HEK293 (cell line): ENCODE data around the gene PLPP6.

Experiments
- BCL11A ChIP-seq: fragments of 450-650 bp; formaldehyde crosslinking; IDR thresholded peaks from 2 replicates; pipeline ENCODE4 v1.5.1; 2016; ENCODE audit warnings: low read depth, missing biosample characterization, missing genetic modification characterization
- GLIS2 ChIP-seq: fragments of 450-650 bp; formaldehyde crosslinking; IDR thresholded peaks from 2 replicates; pipeline ENCODE4 v1.5.1; 2016; ENCODE audit warnings: missing biosample characterization, missing genetic modification characterization
- IKZF3 ChIP-seq: fragments of 450-650 bp; IDR thresholded peaks from 2 replicates; pipeline ENCODE4 v1.5.0; 2018; ENCODE audit warnings: missing biosample characterization, mild to moderate bottlenecking, missing genetic modification characterization, moderate library complexity
- KLF10 ChIP-seq: fragments of 450-650 bp; IDR thresholded peaks from 2 replicates; pipeline ENCODE4 v1.5.1; 2018; ENCODE audit warnings: missing biosample characterization, mild to moderate bottlenecking, missing genetic modification characterization
- KLF8 ChIP-seq: fragments of 450-650 bp; formaldehyde crosslinking; IDR thresholded peaks from 2 replicates; pipeline ENCODE4 v1.5.1; 2016; ENCODE audit warnings: missing biosample characterization, missing genetic modification characterization
- MYNN ChIP-seq: fragments of 450-650 bp; formaldehyde crosslinking; IDR thresholded peaks from 2 replicates; pipeline ENCODE4 v1.5.1; 2016; ENCODE audit warnings: missing biosample characterization, missing genetic modification characterization, borderline replicate concordance
- OVOL3 ChIP-seq: fragments of 450-650 bp; formaldehyde crosslinking; IDR thresholded peaks from 2 replicates; pipeline ENCODE4 v1.5.1; 2016; ENCODE audit warnings: missing biosample characterization, missing genetic modification characterization
- SCRT1 ChIP-seq: fragments of 450-650 bp; formaldehyde crosslinking; IDR thresholded peaks from 2 replicates; pipeline ENCODE4 v1.5.1; 2016; ENCODE audit warnings: missing biosample characterization, missing genetic modification characterization, borderline replicate concordance
- SCRT2 ChIP-seq: fragments of 450-650 bp; formaldehyde crosslinking; IDR thresholded peaks from 2 replicates; pipeline ENCODE4 v1.5.1; 2016; ENCODE audit warnings: missing biosample characterization, missing genetic modification characterization
- ZBTB48 ChIP-seq: fragments of 450-650 bp; formaldehyde crosslinking; IDR thresholded peaks from 2 replicates; pipeline ENCODE4 v1.5.1; 2016; ENCODE audit warnings: missing biosample characterization, missing genetic modification characterization
- ZFHX2 ChIP-seq: fragments of 450-650 bp; formaldehyde crosslinking; conservative IDR thresholded peaks from 2 replicates; pipeline ENCODE4 v1.5.1; 2016; ENCODE audit warnings: missing biosample characterization, missing genetic modification characterization
- ZFP3 ChIP-seq: fragments of 450-650 bp; formaldehyde crosslinking; IDR thresholded peaks from 2 replicates; pipeline ENCODE4 v1.5.1; 2016; ENCODE audit warnings: low read depth, missing biosample characterization, missing genetic modification characterization
- ZFP37 ChIP-seq: fragments of 450-650 bp; formaldehyde crosslinking; IDR thresholded peaks from 2 replicates; pipeline ENCODE4 v1.5.1; 2016; ENCODE audit warnings: missing biosample characterization, missing genetic modification characterization
- ZFP41 ChIP-seq: fragments of 450-650 bp; formaldehyde crosslinking; IDR thresholded peaks from 2 replicates; pipeline ENCODE4 v1.5.1; 2016; ENCODE audit warnings: missing biosample characterization, missing genetic modification characterization, borderline replicate concordance
- ZNF121 ChIP-seq: fragments of 450-650 bp; formaldehyde crosslinking; IDR thresholded peaks from 2 replicates; pipeline ENCODE4 v1.5.1; 2016; ENCODE audit warnings: missing biosample characterization, missing genetic modification characterization
- ZNF138 ChIP-seq: fragments of 450-650 bp; formaldehyde crosslinking; IDR thresholded peaks from 2 replicates; pipeline ENCODE4 v1.5.1; 2016; ENCODE audit warnings: missing biosample characterization, missing genetic modification characterization, borderline replicate concordance
- ZNF146 ChIP-seq: fragments of 450-650 bp; formaldehyde crosslinking; IDR thresholded peaks from 2 replicates; pipeline ENCODE4 v1.5.1; 2016; ENCODE audit warnings: missing biosample characterization, missing genetic modification characterization
- ZNF174 ChIP-seq: fragments of 450-650 bp; formaldehyde crosslinking; IDR thresholded peaks from 2 replicates; pipeline ENCODE4 v1.5.0; 2017; ENCODE audit warnings: missing biosample characterization, mild to moderate bottlenecking, missing genetic modification characterization
- ZNF175 ChIP-seq: fragments of 450-650 bp; formaldehyde crosslinking; IDR thresholded peaks from 2 replicates; pipeline ENCODE4 v1.5.1; 2016; ENCODE audit warnings: missing biosample characterization, missing genetic modification characterization
- ZNF184 ChIP-seq: fragments of 450-650 bp; IDR thresholded peaks from 2 replicates; pipeline ENCODE4 v1.5.1; 2018; ENCODE audit warnings: missing biosample characterization, mild to moderate bottlenecking, missing genetic modification characterization
- ZNF324 ChIP-seq: fragments of 450-650 bp; formaldehyde crosslinking; IDR thresholded peaks from 2 replicates; pipeline ENCODE4 v1.5.1; 2016; ENCODE audit warnings: missing biosample characterization, missing genetic modification characterization
- ZNF366 ChIP-seq: fragments of 450-650 bp; formaldehyde crosslinking; conservative IDR thresholded peaks from 2 replicates; pipeline ENCODE4 v1.5.1; 2016; ENCODE audit warnings: missing biosample characterization, missing genetic modification characterization
- ZNF416 ChIP-seq: fragments of 450-650 bp; formaldehyde crosslinking; IDR thresholded peaks from 2 replicates; pipeline ENCODE4 v1.5.1; 2016; ENCODE audit warnings: missing biosample characterization, missing genetic modification characterization
- ZNF510 ChIP-seq: fragments of 450-650 bp; formaldehyde crosslinking; IDR thresholded peaks from 2 replicates; pipeline ENCODE4 v1.5.1; 2018; ENCODE audit warnings: mild to moderate bottlenecking, missing genetic modification characterization, missing biosample characterization; ENCODE audit not compliant: insufficient replicate concordance
- ZNF521 ChIP-seq: fragments of 450-650 bp; formaldehyde crosslinking; IDR thresholded peaks from 2 replicates; pipeline ENCODE4 v1.5.1; 2017; ENCODE audit warnings: missing biosample characterization, mild to moderate bottlenecking, missing genetic modification characterization
- ZNF585B ChIP-seq: fragments of 450-650 bp; formaldehyde crosslinking; IDR thresholded peaks from 2 replicates; pipeline ENCODE4 v1.5.1; 2016; ENCODE audit warnings: missing biosample characterization, missing genetic modification characterization
- ZNF624 ChIP-seq: fragments of 450-650 bp; formaldehyde crosslinking; IDR thresholded peaks from 2 replicates; pipeline ENCODE4 v1.5.1; 2017; ENCODE audit warnings: missing biosample characterization, missing genetic modification characterization
- ZNF654 ChIP-seq: fragments of 450-650 bp; formaldehyde crosslinking; IDR thresholded peaks from 2 replicates; pipeline ENCODE4 v1.5.1; 2016; ENCODE audit warnings: low read depth, missing biosample characterization, missing genetic modification characterization
- ZNF658 ChIP-seq: fragments of 450-650 bp; formaldehyde crosslinking; IDR thresholded peaks from 2 replicates; pipeline ENCODE4; 2016; ENCODE audit warnings: missing biosample characterization, missing genetic modification characterization
- ZNF701 ChIP-seq: fragments of 450-650 bp; formaldehyde crosslinking; IDR thresholded peaks from 2 replicates; pipeline ENCODE4 v1.5.1; 2016; ENCODE audit warnings: missing biosample characterization, missing genetic modification characterization
- ZNF768 ChIP-seq: fragments of 450-650 bp; formaldehyde crosslinking; IDR thresholded peaks from 2 replicates; pipeline ENCODE4 v1.5.1; 2018; ENCODE audit warnings: missing biosample characterization, mild to moderate bottlenecking, missing genetic modification characterization
- ZNF785 ChIP-seq: fragments of 450-650 bp; formaldehyde crosslinking; IDR thresholded peaks from 2 replicates; pipeline ENCODE4 v1.5.1; 2016; ENCODE audit warnings: missing biosample characterization, missing genetic modification characterization
- ZNF843 ChIP-seq: fragments of 450-650 bp; formaldehyde crosslinking; IDR thresholded peaks from 2 replicates; pipeline ENCODE4 v1.5.1; 2016; ENCODE audit warnings: missing biosample characterization, missing genetic modification characterization
- ZSCAN30 ChIP-seq: fragments of 450-650 bp; IDR thresholded peaks from 2 replicates; pipeline ENCODE4 v1.5.1; 2018; ENCODE audit warnings: missing biosample characterization, mild to moderate bottlenecking, missing genetic modification characterization, moderate library complexity
- TF ChIP-seq, protein P1 (sequence below): fragments of 450-650 bp; formaldehyde crosslinking; IDR thresholded peaks from 2 replicates; pipeline ENCODE4 v1.5.1; 2016; ENCODE audit warnings: missing biosample characterization, missing genetic modification characterization
- TF ChIP-seq, protein P2 (sequence below): fragments of 450-650 bp; formaldehyde crosslinking; IDR thresholded peaks from 2 replicates; pipeline ENCODE4 v1.5.1; 2016; ENCODE audit warnings: missing biosample characterization, missing genetic modification characterization
- TF ChIP-seq, protein P3 (sequence below): fragments of 450-650 bp; formaldehyde crosslinking; IDR thresholded peaks from 2 replicates; pipeline ENCODE4 v1.5.1; 2016; ENCODE audit warnings: missing biosample characterization, missing genetic modification characterization

The PLPP6 gene

GRCh38 chr9:4662108-4662988 lies at the start of gene PLPP6 (continued):
- no peak for TF ChIP-seq ZNF184 (tag by site-specific recombination)
- no peak for TF ChIP-seq ZNF624 (tag by site-specific recombination)
- TF ChIP-seq IKZF3 (tag by site-specific recombination), result peak; percentile 93
- TF ChIP-seq ZFHX2 (tag by site-specific recombination), result peak; percentile 72
- no peak for TF ChIP-seq ZNF585B (tag by site-specific recombination)
- no peak for TF ChIP-seq ZNF701
- peak; percentile 73 for TF ChIP-seq SCRT2
- 0 out of 2 replicates have a peak, but pooled peaks have one; percentile 20 for TF ChIP-seq ZNF324 (tag by site-specific recombination)
- no peak for TF ChIP-seq ZNF785 (tag by site-specific recombination)
- 0 out of 2 replicates have a peak, but pooled peaks have one; percentile 17 for TF ChIP-seq BCL11A (tag by site-specific recombination)
- TF ChIP-seq ZFP37, result no peak
- TF ChIP-seq, protein P1, sequence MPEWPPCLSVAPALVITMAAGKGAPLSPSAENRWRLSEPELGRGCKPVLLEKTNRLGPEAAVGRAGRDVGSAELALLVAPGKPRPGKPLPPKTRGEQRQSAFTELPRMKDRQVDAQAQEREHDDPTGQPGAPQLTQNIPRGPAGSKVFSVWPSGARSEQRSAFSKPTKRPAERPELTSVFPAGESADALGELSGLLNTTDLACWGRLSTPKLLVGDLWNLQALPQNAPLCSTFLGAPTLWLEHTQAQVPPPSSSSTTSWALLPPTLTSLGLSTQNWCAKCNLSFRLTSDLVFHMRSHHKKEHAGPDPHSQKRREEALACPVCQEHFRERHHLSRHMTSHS, result no peak
- peak; percentile 75 for TF ChIP-seq ZSCAN30 (tag by site-specific recombination)
- no peak for TF ChIP-seq KLF10 (tag by site-specific recombination)
- no peak for TF ChIP-seq ZFP3 (tag by site-specific recombination)
- no peak for TF ChIP-seq ZNF658 (tag by site-specific recombination)
- no peak for TF ChIP-seq ZNF521 (tag by site-specific recombination)
- TF ChIP-seq ZNF366 (tag by site-specific recombination), result peak; percentile 69
- TF ChIP-seq ZNF146 (tag by site-specific recombination), result peak; percentile 15; the same call in 1 of the 2 replicates
- no peak for TF ChIP-seq ZFP41
- no peak for TF ChIP-seq ZNF138 (tag by site-specific recombination)
- TF ChIP-seq, protein P2, sequence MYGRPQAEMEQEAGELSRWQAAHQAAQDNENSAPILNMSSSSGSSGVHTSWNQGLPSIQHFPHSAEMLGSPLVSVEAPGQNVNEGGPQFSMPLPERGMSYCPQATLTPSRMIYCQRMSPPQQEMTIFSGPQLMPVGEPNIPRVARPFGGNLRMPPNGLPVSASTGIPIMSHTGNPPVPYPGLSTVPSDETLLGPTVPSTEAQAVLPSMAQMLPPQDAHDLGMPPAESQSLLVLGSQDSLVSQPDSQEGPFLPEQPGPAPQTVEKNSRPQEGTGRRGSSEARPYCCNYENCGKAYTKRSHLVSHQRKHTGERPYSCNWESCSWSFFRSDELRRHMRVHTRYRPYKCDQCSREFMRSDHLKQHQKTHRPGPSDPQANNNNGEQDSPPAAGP, result no peak
- peak; percentile 93 for TF ChIP-seq GLIS2 (tag by site-specific recombination)
- TF ChIP-seq ZNF510, result no peak
- TF ChIP-seq ZNF121 (tag by site-specific recombination), result no peak
- TF ChIP-seq ZNF654 (tag by site-specific recombination), result peak; percentile 68
- TF ChIP-seq ZNF175 (tag by site-specific recombination), result no peak
- no peak for TF ChIP-seq MYNN (tag by site-specific recombination)
- TF ChIP-seq ZBTB48, result peak; percentile 68
- TF ChIP-seq ZNF843 (tag by site-specific recombination), result no peak
- TF ChIP-seq KLF8, result peak; percentile 56; the same call in 1 of the 2 replicates
- TF ChIP-seq OVOL3, result no peak
- TF ChIP-seq ZNF768 (tag by site-specific recombination), result no peak
- peak; percentile 75 for TF ChIP-seq SCRT1 (tag by site-specific recombination)
- no peak for TF ChIP-seq ZNF416 (tag by site-specific recombination)
- no peak for TF ChIP-seq ZNF174 (tag by site-specific recombination)
- TF ChIP-seq, protein P3, sequence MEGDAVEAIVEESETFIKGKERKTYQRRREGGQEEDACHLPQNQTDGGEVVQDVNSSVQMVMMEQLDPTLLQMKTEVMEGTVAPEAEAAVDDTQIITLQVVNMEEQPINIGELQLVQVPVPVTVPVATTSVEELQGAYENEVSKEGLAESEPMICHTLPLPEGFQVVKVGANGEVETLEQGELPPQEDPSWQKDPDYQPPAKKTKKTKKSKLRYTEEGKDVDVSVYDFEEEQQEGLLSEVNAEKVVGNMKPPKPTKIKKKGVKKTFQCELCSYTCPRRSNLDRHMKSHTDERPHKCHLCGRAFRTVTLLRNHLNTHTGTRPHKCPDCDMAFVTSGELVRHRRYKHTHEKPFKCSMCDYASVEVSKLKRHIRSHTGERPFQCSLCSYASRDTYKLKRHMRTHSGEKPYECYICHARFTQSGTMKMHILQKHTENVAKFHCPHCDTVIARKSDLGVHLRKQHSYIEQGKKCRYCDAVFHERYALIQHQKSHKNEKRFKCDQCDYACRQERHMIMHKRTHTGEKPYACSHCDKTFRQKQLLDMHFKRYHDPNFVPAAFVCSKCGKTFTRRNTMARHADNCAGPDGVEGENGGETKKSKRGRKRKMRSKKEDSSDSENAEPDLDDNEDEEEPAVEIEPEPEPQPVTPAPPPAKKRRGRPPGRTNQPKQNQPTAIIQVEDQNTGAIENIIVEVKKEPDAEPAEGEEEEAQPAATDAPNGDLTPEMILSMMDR (tag by site-specific recombination), result peak; percentile 66
